SK-N-SH treated with all-trans-retinoic acid at 6 μM for 48 hours (cell line): ENCODE data around the gene CLEC17A.
"Not testable (repeated sequence)": the region's sequence is repeated elsewhere in the genome, so short reads cannot be mapped to it uniquely, and the experiment has no call there.

Experiments
- ATAC-seq: fragments of 200-7000 bp; cut with Tn5 transposase; 3 replicates; pipeline ENCODE4 v1.9.1; 2020; ENCODE audit warnings: mild to moderate bottlenecking, moderate library complexity
- ARNTL ChIP-seq: fragments of 450-650 bp; formaldehyde crosslinking; IDR thresholded peaks from 2 replicates; pipeline ENCODE4 v1.5.0; 2020; ENCODE audit warnings: low read depth, mild to moderate bottlenecking, moderate library complexity, borderline replicate concordance
- BACH2 ChIP-seq: fragments of 250-450 bp; sonication (Bioruptor Pico); IDR thresholded peaks from 2 replicates; pipeline ENCODE4 v1.9.0; 2021; ENCODE audit warnings: mild to moderate bottlenecking, borderline replicate concordance
- CREB5 ChIP-seq: fragments of 250-450 bp; sonication (Bioruptor Pico); IDR thresholded peaks from 2 replicates; pipeline ENCODE4 v1.5.1; 2020; ENCODE audit warnings: low read depth, mild to moderate bottlenecking, moderate library complexity
- CSDC2 ChIP-seq: fragments of 250-450 bp; sonication (Bioruptor Pico); IDR thresholded peaks from 2 replicates; pipeline ENCODE4 v1.5.0; 2020; ENCODE audit warnings: mild to moderate bottlenecking, moderate library complexity
- CSRNP3 ChIP-seq: fragments of 250-450 bp; sonication (Bioruptor Pico); IDR thresholded peaks from 2 replicates; pipeline ENCODE4 v1.5.1; 2021; ENCODE audit warnings: mild to moderate bottlenecking, moderate library complexity
- ESRRG ChIP-seq: fragments of 250-450 bp; sonication (Bioruptor Pico); IDR thresholded peaks from 2 replicates; pipeline ENCODE4 v1.6.1; 2021; ENCODE audit warnings: mild to moderate bottlenecking
- GLIS3 ChIP-seq: fragments of 250-450 bp; sonication (Bioruptor Pico); IDR thresholded peaks from 2 replicates; pipeline ENCODE4 v1.5.0; 2020; ENCODE audit warnings: mild to moderate bottlenecking, moderate library complexity
- ISL1 ChIP-seq: fragments of 250-450 bp; sonication (Bioruptor Pico); IDR thresholded peaks from 2 replicates; pipeline ENCODE4 v2.1.2; 2022; ENCODE audit warnings: mild to moderate bottlenecking, moderate library complexity
- PATZ1 ChIP-seq: fragments of 250-450 bp; sonication (Bioruptor Pico); IDR thresholded peaks from 2 replicates; pipeline ENCODE4 v1.8.0; 2020; ENCODE audit warnings: mild to moderate bottlenecking, moderate library complexity, borderline replicate concordance
- POU6F1 ChIP-seq: fragments of 250-450 bp; sonication (Bioruptor Pico); IDR thresholded peaks from 2 replicates; pipeline ENCODE4 v1.8.0; 2021; ENCODE audit warnings: low read depth, mild to moderate bottlenecking, moderate library complexity, borderline replicate concordance
- PPARA ChIP-seq: fragments of 250-450 bp; sonication (Bioruptor Pico); IDR thresholded peaks from 2 replicates; pipeline ENCODE4 v1.5.0; 2020; ENCODE audit warnings: mild to moderate bottlenecking, borderline replicate concordance
- RARB ChIP-seq: fragments of 250-450 bp; sonication (Bioruptor Pico); IDR thresholded peaks from 2 replicates; pipeline ENCODE4 v1.8.0; 2021; ENCODE audit warnings: mild to moderate bottlenecking, moderate library complexity
- SNAI2 ChIP-seq: fragments of 250-450 bp; sonication (Bioruptor Pico); IDR thresholded peaks from 2 replicates; pipeline ENCODE4 v1.5.0; 2020; ENCODE audit warnings: mild to moderate bottlenecking, moderate library complexity
- TCF4 ChIP-seq: fragments of 250-450 bp; sonication (Bioruptor Pico); IDR thresholded peaks from 2 replicates; pipeline ENCODE4 v1.8.0; 2021; ENCODE audit warnings: mild to moderate bottlenecking, moderate library complexity, borderline replicate concordance
- TOX ChIP-seq: fragments of 250-450 bp; sonication (Bioruptor Pico); IDR thresholded peaks from 2 replicates; pipeline ENCODE4 v1.8.0; 2021; ENCODE audit warnings: mild to moderate bottlenecking, moderate library complexity, borderline replicate concordance
- TSHZ2 ChIP-seq: fragments of 250-450 bp; sonication (Bioruptor Pico); IDR thresholded peaks from 2 replicates; pipeline ENCODE4 v1.5.0; 2020; ENCODE audit warnings: mild to moderate bottlenecking, moderate library complexity
- ZC3H10 ChIP-seq: fragments of 250-450 bp; sonication (Bioruptor Pico); IDR thresholded peaks from 2 replicates; pipeline ENCODE4 v1.5.1; 2021; ENCODE audit warnings: mild to moderate bottlenecking, moderate library complexity
- ZFP3 ChIP-seq: fragments of 250-450 bp; sonication (Bioruptor Pico); IDR thresholded peaks from 2 replicates; pipeline ENCODE4 v1.5.0; 2020; ENCODE audit warnings: mild to moderate bottlenecking, moderate library complexity
- ZFP30 ChIP-seq: fragments of 450-650 bp; formaldehyde crosslinking; IDR thresholded peaks from 2 replicates; pipeline ENCODE4 v1.5.0; 2022; ENCODE audit warnings: mild to moderate bottlenecking, moderate library complexity
- ZNF565 ChIP-seq: fragments of 450-650 bp; formaldehyde crosslinking; conservative IDR thresholded peaks from 2 replicates; pipeline ENCODE4 v1.5.0; 2020; ENCODE audit warnings: low read depth, mild to moderate bottlenecking, moderate library complexity
- ZNF70 ChIP-seq: fragments of 450-650 bp; formaldehyde crosslinking; IDR thresholded peaks from 2 replicates; pipeline ENCODE4 v1.5.0; 2020; ENCODE audit warnings: mild to moderate bottlenecking, moderate library complexity

Gene CLEC17A

GRCh38 chr19:14603990-14604387 lies 21.1 kb downstream of the CLEC17A start (continued):
- TF ChIP-seq PATZ1 (CRISPR knock-in tag) (no peak), ZNF70 (no peak), PPARA (no peak), SNAI2 (CRISPR knock-in tag) (no peak), ARNTL (CRISPR knock-in tag) (no peak), GLIS3 (CRISPR knock-in tag) (no peak), ZFP3 (no peak), CSDC2 (no peak), TCF4 (CRISPR knock-in tag) (no peak)
- TF ChIP-seq, all 23 proteins: peak for 0

GRCh38 chr19:14606627-14607026 lies 23.7 kb downstream of the CLEC17A start:
- TF ChIP-seq SNAI2 (CRISPR knock-in tag) (no peak), POU6F1 (CRISPR knock-in tag) (no peak), ZNF565 (CRISPR knock-in tag) (no peak), CSRNP3 (CRISPR knock-in tag) (no peak), ESRRG (no peak), TOX (CRISPR knock-in tag) (no peak)

GRCh38 chr19:14611051-14611450 lies 28.2 kb downstream of the CLEC17A start:
- no peak for ATAC-seq
- TF ChIP-seq TOX (CRISPR knock-in tag): no peak
- TF ChIP-seq ZC3H10: no peak
- TF ChIP-seq ESRRG: no peak
- no peak for TF ChIP-seq BACH2 (CRISPR knock-in tag)
- TF ChIP-seq ZFP3: no peak
- TF ChIP-seq CSRNP3 (CRISPR knock-in tag): no peak
- TF ChIP-seq ZNF70: no peak
- TF ChIP-seq PATZ1 (CRISPR knock-in tag): no peak
- no peak for TF ChIP-seq ISL1 (CRISPR knock-in tag)
- no peak for TF ChIP-seq TSHZ2 (CRISPR knock-in tag)
- TF ChIP-seq ARNTL (CRISPR knock-in tag): no peak
- no peak for TF ChIP-seq RARB
- no peak for TF ChIP-seq ZFP30 (CRISPR knock-in tag)
- no peak for TF ChIP-seq POU6F1 (CRISPR knock-in tag)
- no peak for TF ChIP-seq PPARA
- no peak for TF ChIP-seq GLIS3 (CRISPR knock-in tag)
- TF ChIP-seq CREB5 (CRISPR knock-in tag): no peak
- no peak for TF ChIP-seq ZNF565 (CRISPR knock-in tag)
- TF ChIP-seq SNAI2 (CRISPR knock-in tag): no peak
- no peak for TF ChIP-seq CSDC2

More at GRCh38 chr19:14606627-14607026, 23.7 kb downstream of the CLEC17A start:
- ATAC-seq: no peak

- not testable (repeated sequence) for ATAC-seq
These were observed 29.4 kb downstream of the CLEC17A start for GRCh38 chr19:14612242-14612641.
